Left renal cortex interstitium (tissue), 4 donors: ENCODE data around the gene GIGYF2. TPM values are rescaled to one million over a fixed set of nuclear protein-coding genes. Genes with fewer than 3 reads are reported as not detected.
"Not testable (repeated sequence)": the region's sequence is repeated elsewhere in the genome, so short reads cannot be mapped to it uniquely, and the experiment has no call there.

ENCODE experiments used
- DNase-seq, 4 donors: peaks; one replicate each; pipeline ENCODE4 v3.0.0-alpha.2; 2013; ENCODE audit warnings: low read depth in 4 of 4, low spot score in 2 of 4, missing footprints in 1 of 4
- polyA plus RNA-seq, 4 donors: library from polyadenylated mRNA; unstranded; fragments of 120-200 nt; gene quantifications; one replicate each; pipeline ENCODE4 v1.2.1, GENCODE V29; 2013; ENCODE audit not compliant: insufficient read length in 4 of 4

The GIGYF2 gene
- polyA plus RNA-seq, 4 donors, result 59.0 to 67.8 (median 65.9) TPM

- DNase-seq, result not testable (repeated sequence)
These were observed 11.7 kb upstream of the GIGYF2 start for GRCh38 chr2:232685391-232685790.

- DNase-seq, result no peak
These were observed 9.6 kb upstream of the GIGYF2 start for GRCh38 chr2:232687382-232688160.

DNA sequence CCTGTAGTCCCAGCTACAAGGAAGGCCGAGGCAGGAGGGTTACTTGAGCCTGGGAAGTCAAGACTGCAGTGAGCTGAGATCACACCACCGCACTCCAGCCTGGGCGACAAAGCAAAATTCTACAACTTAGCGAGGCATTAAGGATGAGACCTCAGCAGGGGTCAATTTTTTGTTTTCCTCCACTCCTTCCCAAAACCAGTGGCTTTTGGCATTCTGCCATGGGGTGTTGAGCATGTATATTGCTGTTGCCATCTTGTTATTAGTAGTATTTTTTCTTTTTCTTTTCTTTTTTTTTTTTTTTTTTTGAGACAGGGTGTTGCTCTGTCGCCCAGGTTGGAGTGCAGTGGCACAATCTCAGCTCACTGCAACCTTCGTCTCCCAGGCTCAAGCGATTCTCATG is 8.9 kb upstream of the GIGYF2 start:
- DNase-seq, result no peak

- DNase-seq, result no peak
These were observed 7.8 kb upstream of the GIGYF2 start for GRCh38 chr2:232689152-232689910.

- DNase-seq, result not testable (repeated sequence)
These were observed 6.0 kb upstream of the GIGYF2 start for GRCh38 chr2:232691117-232691516.

DNA sequence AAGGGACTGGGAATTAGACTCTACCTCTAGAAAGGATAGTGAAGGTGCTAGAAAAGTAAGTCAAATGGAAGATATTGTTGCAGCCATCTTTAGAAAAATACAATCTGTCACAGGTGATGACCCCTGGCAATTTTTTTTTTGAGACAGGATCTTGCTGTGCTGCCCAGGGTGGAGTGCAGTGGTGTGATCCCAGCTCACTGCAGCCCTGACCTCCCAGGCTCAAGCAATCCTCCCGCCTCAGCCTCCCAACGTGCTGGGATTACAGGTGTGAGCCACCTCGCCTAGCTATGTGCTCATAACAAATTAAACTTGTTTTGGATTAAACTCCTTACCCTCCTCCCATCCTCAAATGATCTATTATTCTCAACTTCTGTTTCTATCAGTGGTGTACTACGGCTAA is 3.8 kb upstream of the GIGYF2 start:
- no peak for DNase-seq

- no peak for DNase-seq
These were observed 497 bp upstream of the GIGYF2 start for GRCh38 chr2:232696609-232697058.

GRCh38 chr2:232697807-232698110 is 628 bp downstream of the GIGYF2 start:
- DNase-seq, result peak in 2 of 4 donors; percentile 11

DNA sequence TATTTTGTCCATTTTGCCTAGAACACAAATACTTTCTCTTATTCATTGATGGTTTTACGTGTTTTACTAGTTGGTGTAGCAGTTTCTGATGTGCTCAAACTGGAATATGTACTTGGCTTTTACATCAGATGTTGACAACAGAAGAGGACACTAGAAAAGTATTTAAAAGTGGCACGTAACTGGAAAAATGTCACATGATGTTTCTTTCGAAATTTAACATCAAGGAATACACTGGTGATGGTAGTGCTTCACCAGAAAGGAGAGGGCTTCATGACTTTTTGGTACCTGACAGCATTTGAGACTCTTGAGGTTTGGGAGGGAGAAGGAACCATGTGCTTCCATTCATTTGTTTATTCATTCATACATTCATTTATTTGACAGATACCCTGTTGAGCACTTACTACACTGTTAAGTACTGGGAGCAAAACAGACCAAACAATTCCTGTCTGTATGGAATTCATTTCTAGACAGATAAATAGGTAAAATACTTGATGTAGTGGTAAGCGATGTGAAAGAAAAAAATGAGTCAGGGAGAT is 1.5 kb downstream of the GIGYF2 start:
- DNase-seq, result no peak

- DNase-seq, result no peak
These were observed 2.0 kb downstream of the GIGYF2 start for GRCh38 chr2:232699110-232699509.

GRCh38 chr2:232700154-232700553 is 3.0 kb downstream of the GIGYF2 start:
- no peak for DNase-seq

- DNase-seq, result no peak
These were observed 9.9 kb downstream of the GIGYF2 start for GRCh38 chr2:232707076-232707475.

DNA sequence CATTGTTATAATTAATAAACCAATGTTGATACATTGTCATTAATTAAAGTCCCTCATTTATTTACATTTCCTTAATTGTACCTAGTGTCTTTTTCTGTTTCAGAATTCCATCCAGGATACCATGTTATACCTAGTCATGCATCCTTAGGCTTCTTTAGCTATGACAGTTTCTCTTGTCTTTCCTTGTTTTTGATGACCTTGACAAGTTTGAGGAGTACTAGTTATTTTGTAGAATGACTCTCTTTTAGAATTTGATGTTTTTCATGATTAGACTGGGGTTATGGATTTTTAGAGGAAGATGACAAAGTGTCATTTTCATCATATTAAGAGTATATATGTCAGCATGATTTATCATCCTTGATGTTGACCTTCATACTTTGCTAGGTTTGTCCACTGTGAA is 16.4 kb downstream of the GIGYF2 start:
- DNase-seq, result no peak

DNA sequence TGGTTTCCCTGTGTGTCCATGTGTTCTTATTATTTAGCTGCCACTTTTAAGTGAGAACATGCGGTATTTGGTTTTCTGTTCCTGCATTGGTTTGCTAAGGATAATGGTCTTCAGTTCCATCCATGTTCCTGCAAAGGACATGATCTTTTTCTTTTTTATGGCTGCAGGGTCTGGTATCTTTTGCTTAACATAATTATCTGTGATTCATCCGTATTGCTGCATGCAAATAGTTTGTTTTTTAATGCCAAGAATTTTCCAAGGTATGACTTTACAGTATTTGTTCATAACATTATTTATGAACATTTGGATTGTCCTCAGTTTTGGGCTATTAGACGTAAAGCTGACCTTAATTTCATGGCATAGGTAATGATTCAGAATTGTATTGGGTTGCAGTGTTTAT is 17.8 kb downstream of the GIGYF2 start:
- no peak for DNase-seq

- DNase-seq, result not testable (repeated sequence)
These were observed 22.9 kb downstream of the GIGYF2 start for GRCh38 chr2:232720056-232720455.

DNA sequence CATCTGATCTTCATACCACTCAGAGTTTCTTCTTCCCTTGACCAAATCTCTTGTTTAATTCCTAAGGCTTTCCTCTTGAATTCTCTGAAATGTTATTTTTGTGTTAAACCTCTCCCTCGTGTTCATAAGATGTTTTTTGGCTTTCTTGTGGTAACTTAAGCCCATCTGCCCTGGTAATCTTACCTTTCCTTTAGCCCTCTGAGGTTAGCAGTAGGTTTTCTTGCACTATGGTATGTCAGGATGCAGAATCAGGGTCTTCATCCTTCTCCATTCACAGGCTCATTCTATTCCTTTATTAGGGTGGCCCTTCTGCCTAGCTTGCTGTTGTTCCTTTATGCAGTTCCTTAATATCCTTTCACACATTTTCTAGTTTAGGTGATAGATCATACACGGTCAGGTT is 24.1 kb downstream of the GIGYF2 start:
- DNase-seq, result no peak

DNA sequence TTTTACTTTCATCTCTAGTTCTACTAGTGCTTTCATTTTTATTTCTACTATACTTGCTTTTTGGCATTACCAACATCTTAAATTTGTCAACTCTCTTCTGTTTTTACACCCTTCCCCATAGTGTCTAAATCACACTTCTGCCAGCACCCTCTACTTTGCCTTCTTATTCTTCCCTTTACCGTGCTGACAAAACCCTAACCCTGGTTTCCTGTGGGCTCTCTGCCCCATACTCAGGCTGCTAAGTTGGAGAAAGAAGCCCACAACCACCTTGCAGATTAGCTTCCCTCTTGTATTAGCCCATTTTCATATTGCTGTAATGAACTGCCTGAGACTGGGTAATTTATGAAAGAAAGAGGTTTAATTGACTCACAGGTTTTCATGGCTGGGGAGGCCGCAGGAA is 24.8 kb downstream of the GIGYF2 start:
- DNase-seq, result no peak

- DNase-seq, result no peak
These were observed 25.9 kb downstream of the GIGYF2 start for GRCh38 chr2:232723027-232723426.

DNA sequence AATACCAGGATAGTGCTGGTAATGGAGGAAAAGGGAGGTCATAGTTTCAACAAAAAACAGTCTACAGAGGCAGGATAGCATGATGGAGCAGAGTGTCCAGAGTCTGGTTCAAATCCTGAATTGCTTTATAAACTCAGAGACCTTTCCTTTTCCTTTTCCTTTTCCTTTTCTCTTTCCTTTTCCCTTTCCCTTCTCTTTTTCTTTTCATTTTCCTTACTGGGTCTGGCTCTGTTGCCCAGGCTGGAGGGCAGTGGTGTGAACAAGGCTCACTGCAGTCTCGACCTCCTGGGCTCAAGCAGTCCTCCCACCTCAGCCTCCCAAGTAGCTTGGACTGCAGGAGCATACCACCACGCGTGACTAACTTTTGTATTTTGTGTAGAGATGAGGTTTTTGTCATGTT is 31.7 kb downstream of the GIGYF2 start:
- no peak for DNase-seq

DNA sequence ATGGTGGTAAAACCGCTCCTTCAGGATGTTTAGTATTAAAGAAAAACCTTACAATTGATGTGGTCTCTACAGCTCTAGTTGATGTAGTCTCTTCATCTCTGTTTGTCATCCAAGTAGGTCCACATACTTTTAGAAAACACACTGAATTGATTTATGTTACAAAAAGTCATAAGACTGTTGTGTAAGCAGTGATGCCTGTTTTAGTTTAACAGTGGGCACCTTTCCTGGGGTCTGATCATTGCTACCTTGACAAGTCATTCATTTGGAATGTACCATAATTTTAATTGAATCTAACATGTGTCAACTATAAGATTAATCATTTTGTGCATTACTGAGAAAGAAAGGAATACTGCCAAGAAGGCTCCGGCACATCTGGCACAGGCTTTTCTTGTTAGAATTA is 34.3 kb downstream of the GIGYF2 start:
- DNase-seq, result no peak

GRCh38 chr2:232741294-232741693 is 44.2 kb downstream of the GIGYF2 start:
- DNase-seq, result no peak

- no peak for DNase-seq
These were observed 44.8 kb downstream of the GIGYF2 start for GRCh38 chr2:232741972-232742371.
